Nephron progenitor cell (in vitro differentiated cells): Measurements from ENCODE around the gene ADD1.

ENCODE experiments used
- DNase-seq: peaks from one replicate; pipeline ENCODE4 v3.0.0; 2021
- H3K27ac Mint-ChIP-seq: 2 replicates; pipeline ENCODE4 v1.8.0; 2021; ENCODE audit warnings: mild to moderate bottlenecking, moderate library complexity, mixed read lengths
- H3K27me3 Mint-ChIP-seq: 2 replicates; pipeline ENCODE4 v1.8.0; 2021; ENCODE audit warnings: mild to moderate bottlenecking, low read depth, mixed read lengths; ENCODE audit not compliant: poor library complexity
- H3K36me3 Mint-ChIP-seq: 2 replicates; pipeline ENCODE4 v1.8.0; 2021; ENCODE audit warnings: low read depth, mixed read lengths
- H3K4me1 Mint-ChIP-seq: 2 replicates; pipeline ENCODE4 v1.8.0; 2021; ENCODE audit warnings: mixed read lengths
- H3K4me3 Mint-ChIP-seq: 2 replicates; pipeline ENCODE4 v1.8.0; 2021; ENCODE audit warnings: mild to moderate bottlenecking, moderate library complexity, mixed read lengths
- H3K9me3 Mint-ChIP-seq: 2 replicates; pipeline ENCODE4 v1.8.0; 2021; ENCODE audit warnings: mild to moderate bottlenecking, moderate library complexity, mixed read lengths
- CTCF ChIP-seq: fragments of 200-600 bp; sonication (generic); IDR thresholded peaks from 2 replicates; pipeline ENCODE4 v1.5.0; 2021; ENCODE audit warnings: antibody characterized with exemption

Gene ADD1

GRCh38 chr4:2817137-2817536, 26.5 kb upstream of the ADD1 start:
- no peak for DNase-seq
- Mint-ChIP-seq H3K27me3 (peaks cover 2% of the 10 kb centered on the region), H3K36me3 (peaks cover 18% of the 10 kb centered on the region), H3K4me3 (peak overlapping the region; percentile 79), H3K9me3 (peaks cover 18% of the 10 kb centered on the region), H3K4me1 (peaks cover 35% of the 10 kb centered on the region), H3K27ac (no peak overlapping the region)
- no peak for TF ChIP-seq CTCF

GRCh38 chr4:2817701-2818350, 25.8 kb upstream of the ADD1 start:
- DNase-seq: peak; percentile 64
- peaks cover 29% of the 10 kb centered on the region for H3K4me1 Mint-ChIP-seq
- peak overlapping the region; percentile 79 for H3K4me3 Mint-ChIP-seq
- peaks cover 18% of the 10 kb centered on the region for H3K36me3 Mint-ChIP-seq
- no peak overlapping the region for H3K27ac Mint-ChIP-seq
- H3K27me3 Mint-ChIP-seq: peaks cover 2% of the 10 kb centered on the region
- no peak for TF ChIP-seq CTCF
- peaks cover 18% of the 10 kb centered on the region for H3K9me3 Mint-ChIP-seq

GRCh38 chr4:2818351-2818939, 25.2 kb upstream of the ADD1 start:
- Mint-ChIP-seq H3K27ac (no peak overlapping the region), H3K27me3 (peaks cover 2% of the 10 kb centered on the region), H3K36me3 (peaks cover 17% of the 10 kb centered on the region), H3K4me1 (peaks cover 24% of the 10 kb centered on the region), H3K9me3 (peaks cover 18% of the 10 kb centered on the region), H3K4me3 (peak overlapping the region; percentile 83)
- no peak for TF ChIP-seq CTCF
- peak; percentile 51 for DNase-seq

GRCh38 chr4:2819244-2820215, 24.1 kb upstream of the ADD1 start:
- no peak for TF ChIP-seq CTCF
- H3K27ac Mint-ChIP-seq: peak overlapping the region; percentile 64
- peaks cover 20% of the 10 kb centered on the region for H3K4me1 Mint-ChIP-seq
- H3K27me3 Mint-ChIP-seq: peaks cover 2% of the 10 kb centered on the region
- H3K4me3 Mint-ChIP-seq: peak overlapping the region; percentile 83
- H3K36me3 Mint-ChIP-seq: peaks cover 13% of the 10 kb centered on the region
- DNase-seq: no peak
- peaks cover 18% of the 10 kb centered on the region for H3K9me3 Mint-ChIP-seq

- H3K4me3 Mint-ChIP-seq: peak overlapping the region; percentile 83
- H3K27me3 Mint-ChIP-seq: peaks cover 2% of the 10 kb centered on the region
- H3K36me3 Mint-ChIP-seq: peaks cover 16% of the 10 kb centered on the region
- DNase-seq: no peak
- H3K4me1 Mint-ChIP-seq: peaks cover 20% of the 10 kb centered on the region
- peaks cover 17% of the 10 kb centered on the region for H3K9me3 Mint-ChIP-seq
- no peak for TF ChIP-seq CTCF
- H3K27ac Mint-ChIP-seq: no peak overlapping the region
Measured at GRCh38 chr4:2820216-2820982, 23.2 kb upstream of the ADD1 start.
